SK-N-SH (cell line): ENCODE data around the gene DEFB124. TPM values are rescaled to one million over a fixed set of nuclear protein-coding genes. Genes with fewer than 3 reads are reported as not detected.

ENCODE experiments used
- CTCF ChIA-PET: fragments of 300-600, 350-600 bp; formaldehyde crosslinking; extraction: SDS; loops from one replicate; lab custom pipeline; 2021; lab: Yijun Ruan, JAX
- POLR2A ChIA-PET: fragments of 350-600 bp; sonication (Branson Sonifier 250); formaldehyde crosslinking; extraction: SDS; loops from one replicate; lab custom pipeline; 2020; ENCODE audit warnings: antibody characterized with exemption, inconsistent platforms; lab: Yijun Ruan, JAX
- DNase-seq: peaks from one replicate; pipeline ENCODE4 v3.0.0; 2012
- H2AFZ ChIP-seq: fragments of 200-600 bp; sonication (generic); 2 replicates; pipeline ENCODE4 v1.8.1; 2016; ENCODE audit warnings: antibody characterized with exemption, mild to moderate bottlenecking, low read depth
- H3F3A ChIP-seq: fragments of 200-600 bp; sonication (generic); replicated peaks from 2 replicates; pipeline ENCODE3; 2016; ENCODE audit warnings: antibody characterized with exemption, mild to moderate bottlenecking; ENCODE audit not compliant: insufficient read depth
- H3K27ac ChIP-seq, 2 experiments: fragments of 200-500 bp in 1 of 2; fragments of 200-600 bp in 1 of 2; sonication (Bioruptor generic) in 1 of 2; sonication (generic), shearing (Covaris generic) in 1 of 2; 2 replicates each; pipeline versions ENCODE4 v1.5.1 to v1.6.1; 2014 to 2016; ENCODE audit warnings: low read depth in 2 of 2, inconsistent platforms in 1 of 2, low read length in 1 of 2, mild to moderate bottlenecking in 1 of 2, mixed read lengths in 1 of 2
- H3K27me3 ChIP-seq: fragments of 200-600 bp; sonication (generic), shearing (Covaris generic); 2 replicates; pipeline ENCODE4 v1.6.1; 2016; ENCODE audit warnings: mixed run types; ENCODE audit not compliant: insufficient read depth
- H3K36me3 ChIP-seq, 2 experiments: fragments of 200-500 bp in 1 of 2; fragments of 200-600 bp in 1 of 2; sonication (Bioruptor generic) in 1 of 2; sonication (generic) in 1 of 2; replicated peaks in 1 of 2; 2 replicates each; pipeline versions ENCODE3 to v1.5.1; 2014 to 2016; ENCODE audit warnings: low read length in 1 of 2, mild to moderate bottlenecking in 1 of 2; ENCODE audit not compliant: insufficient read depth in 2 of 2, control insufficient read depth in 1 of 2
- H3K4me1 ChIP-seq, 2 experiments: fragments of 200-500 bp in 1 of 2; fragments of 200-600 bp in 1 of 2; sonication (Bioruptor generic) in 1 of 2; sonication (generic), shearing (Covaris generic) in 1 of 2; 2 replicates each; pipeline versions ENCODE4 v1.5.1 to v1.6.1; 2014 to 2016; ENCODE audit warnings: low read depth in 1 of 2, low read length in 1 of 2, mixed run types in 1 of 2; ENCODE audit not compliant: insufficient read depth in 2 of 2, control insufficient read depth in 1 of 2
- H3K4me2 ChIP-seq: fragments of 200-600 bp; sonication (generic), shearing (Covaris generic); 2 replicates; pipeline ENCODE4 v1.6.1; 2017; ENCODE audit warnings: mixed run types
- H3K4me3 ChIP-seq, 2 experiments: fragments of 200-500 bp in 1 of 2; fragments of 200-600 bp in 1 of 2; sonication (Bioruptor generic) in 1 of 2; sonication (generic), shearing (Covaris generic) in 1 of 2; 2 replicates each; pipeline versions ENCODE4 v1.5.1 to v1.8.1; 2014 to 2016; ENCODE audit warnings: low read depth in 2 of 2, inconsistent platforms in 1 of 2, low read length in 1 of 2, mild to moderate bottlenecking in 1 of 2, mixed read lengths in 1 of 2, moderate library complexity in 1 of 2
- H3K79me2 ChIP-seq: fragments of 200-600 bp; sonication (generic); 2 replicates; pipeline ENCODE4 v1.8.1; 2017; ENCODE audit warnings: mild to moderate bottlenecking; ENCODE audit not compliant: insufficient read depth
- H3K9ac ChIP-seq: fragments of 200-600 bp; sonication (generic); 2 replicates; pipeline ENCODE4 v1.6.1; 2017; ENCODE audit warnings: mixed run types
- H3K9me2 ChIP-seq: fragments of 200-600 bp; sonication (generic); 2 replicates; pipeline ENCODE4 v1.6.1; 2017; ENCODE audit warnings: mixed run types
- H3K9me3 ChIP-seq: fragments of 200-600 bp; sonication (generic); 2 replicates; pipeline ENCODE4 v1.6.1; 2017; ENCODE audit warnings: mixed run types, mild to moderate bottlenecking, moderate library complexity
- H4K20me1 ChIP-seq: fragments of 200-600 bp; sonication (generic); 2 replicates; pipeline ENCODE4 v1.6.1; 2017; ENCODE audit warnings: mild to moderate bottlenecking, mixed run types; ENCODE audit not compliant: insufficient read depth
- CHD2 ChIP-seq: fragments of 150-350 bp; IDR thresholded peaks from 2 replicates; pipeline ENCODE4 v1.6.1; 2018; ENCODE audit warnings: low read length; ENCODE audit not compliant: partially characterized antibody
- EZH2phosphoT487 ChIP-seq: fragments of 200-600 bp; sonication (generic); IDR thresholded peaks from 2 replicates; pipeline ENCODE4 v1.6.1; 2017; ENCODE audit warnings: low read depth, mixed run types, mild to moderate bottlenecking, antibody characterized with exemption, moderate library complexity, borderline replicate concordance
- FOSL2 ChIP-seq: IDR thresholded peaks from 2 replicates; pipeline ENCODE4 v1.4.0; 2012; ENCODE audit warnings: low read depth, mild to moderate bottlenecking, moderate library complexity, borderline replicate concordance
- FOXJ3 ChIP-seq: sonication (generic); formaldehyde crosslinking; IDR thresholded peaks from 2 replicates; pipeline ENCODE4 v1.5.1; 2020; ENCODE audit warnings: mild to moderate bottlenecking, missing genetic modification reagents
- MAX ChIP-seq: IDR thresholded peaks from 2 replicates; pipeline ENCODE4 v1.4.0; 2012; ENCODE audit warnings: low read depth
- RAD21 ChIP-seq: IDR thresholded peaks from 2 replicates; pipeline ENCODE4 v1.6.1; 2012; ENCODE audit warnings: mild to moderate bottlenecking, low read length
- RCOR1 ChIP-seq: fragments of 150-350 bp; IDR thresholded peaks from 2 replicates; pipeline ENCODE4 v1.6.1; 2017; ENCODE audit warnings: antibody characterized with exemption, low read length
- REST ChIP-seq: IDR thresholded peaks from 2 replicates; pipeline ENCODE4 v1.6.1; 2012; ENCODE audit warnings: mild to moderate bottlenecking, low read depth, low read length, moderate library complexity
- TAF1 ChIP-seq: IDR thresholded peaks from 2 replicates; pipeline ENCODE4 v1.6.1; 2012; ENCODE audit warnings: low read depth, mild to moderate bottlenecking, low read length, moderate library complexity, borderline replicate concordance
- YY1 ChIP-seq: IDR thresholded peaks from 2 replicates; pipeline ENCODE4 v1.4.0; 2012; ENCODE audit warnings: low read depth, mild to moderate bottlenecking
- WGBS: methylation state at CpG from one replicate; pipeline ENCODE4 v1.1.6; 2017; ENCODE audit warnings: low lambda C conversion rate; 5-methylcytosine and 5-hydroxymethylcytosine counted together
- polyA plus RNA-seq, 3 experiments: library from polyadenylated mRNA; depleted of rRNA; stranded (reverse); fragments of >200 nt; gene quantifications; 2 replicates each; pipeline ENCODE4 v1.2.3, GENCODE V29; 2012
- TF ChIP-seq, protein P1 (sequence below): fragments of 200-600 bp; sonication (generic); IDR thresholded peaks from 2 replicates; pipeline ENCODE4 v1.6.1; 2017; ENCODE audit warnings: antibody characterized with exemption, mild to moderate bottlenecking, moderate library complexity

The DEFB124 gene
- polyA plus RNA-seq, 1 of the 3 experiments (the other 2 are of a cell fraction), result 0.26 TPM

- no peak overlapping the region for H3K4me2 ChIP-seq
- no peaks in the 10 kb centered on the region for H3K36me3 ChIP-seq
- no peak overlapping the region for H3K9ac ChIP-seq
- H2AFZ ChIP-seq, result no peak overlapping the region
- ChIA-PET CTCF (interaction anchor here (4.2 to 5.1 kb wide), 2 partner anchors 11 to 43 kb away, joined by 79 to 145 read pairs; no protein-coding TSS in a partner anchor), POLR2A (no interaction called here)
- H4K20me1 ChIP-seq, result no peaks in the 10 kb centered on the region
- TF ChIP-seq, protein P1, sequence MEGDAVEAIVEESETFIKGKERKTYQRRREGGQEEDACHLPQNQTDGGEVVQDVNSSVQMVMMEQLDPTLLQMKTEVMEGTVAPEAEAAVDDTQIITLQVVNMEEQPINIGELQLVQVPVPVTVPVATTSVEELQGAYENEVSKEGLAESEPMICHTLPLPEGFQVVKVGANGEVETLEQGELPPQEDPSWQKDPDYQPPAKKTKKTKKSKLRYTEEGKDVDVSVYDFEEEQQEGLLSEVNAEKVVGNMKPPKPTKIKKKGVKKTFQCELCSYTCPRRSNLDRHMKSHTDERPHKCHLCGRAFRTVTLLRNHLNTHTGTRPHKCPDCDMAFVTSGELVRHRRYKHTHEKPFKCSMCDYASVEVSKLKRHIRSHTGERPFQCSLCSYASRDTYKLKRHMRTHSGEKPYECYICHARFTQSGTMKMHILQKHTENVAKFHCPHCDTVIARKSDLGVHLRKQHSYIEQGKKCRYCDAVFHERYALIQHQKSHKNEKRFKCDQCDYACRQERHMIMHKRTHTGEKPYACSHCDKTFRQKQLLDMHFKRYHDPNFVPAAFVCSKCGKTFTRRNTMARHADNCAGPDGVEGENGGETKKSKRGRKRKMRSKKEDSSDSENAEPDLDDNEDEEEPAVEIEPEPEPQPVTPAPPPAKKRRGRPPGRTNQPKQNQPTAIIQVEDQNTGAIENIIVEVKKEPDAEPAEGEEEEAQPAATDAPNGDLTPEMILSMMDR, result no peak
- TF ChIP-seq RAD21 (no peak), REST (no peak), TAF1 (no peak), CHD2 (no peak), EZH2phosphoT487 (no peak), FOSL2 (no peak), YY1 (no peak), MAX (no peak), RCOR1 (no peak), FOXJ3 (CRISPR knock-in tag) (no peak)
- WGBS, result 0% methylated on average over 1 of the region's 1 CpG
- no peaks in the 10 kb centered on the region for H3K9me2 ChIP-seq
- no peak overlapping the region for H3K27ac ChIP-seq
- H3K27me3 ChIP-seq, result no peaks in the 10 kb centered on the region
- H3F3A ChIP-seq, result peaks cover 12% of the 10 kb centered on the region
- H3K9me3 ChIP-seq, result no peaks in the 10 kb centered on the region
- H3K4me1 ChIP-seq, result peaks cover 2 to 5% of the 10 kb centered on the region in 2 experiments; a peak in 2 of 4 replicates
- no peaks in the 10 kb centered on the region for H3K79me2 ChIP-seq
- H3K4me3 ChIP-seq, result no peak overlapping the region
- no peak for DNase-seq
Observed at GRCh38 chr20:31500527-31500926, 25.6 kb upstream of the DEFB124 start.
